Ishikawa (cell line): ENCODE data around the gene NKX1-2.

Experiments
- CEBPB ChIP-seq: IDR thresholded peaks from 2 replicates; pipeline ENCODE4 v1.6.1; 2012
- CREB1 ChIP-seq: IDR thresholded peaks from 2 replicates; pipeline ENCODE4 v1.6.1; 2012; ENCODE audit warnings: low read depth
- EGR1 ChIP-seq: IDR thresholded peaks from 2 replicates; pipeline ENCODE4 v1.6.1; 2012
- EP300 ChIP-seq: IDR thresholded peaks from 2 replicates; pipeline ENCODE4 v1.6.1; 2012; ENCODE audit warnings: borderline replicate concordance
- FOXM1 ChIP-seq: IDR thresholded peaks from 2 replicates; pipeline ENCODE4 v1.6.1; 2012; ENCODE audit warnings: low read depth, borderline replicate concordance
- MAX ChIP-seq: IDR thresholded peaks from 2 replicates; pipeline ENCODE4 v1.6.1; 2012
- NFIC ChIP-seq: IDR thresholded peaks from 2 replicates; pipeline ENCODE4 v1.6.1; 2012
- RAD21 ChIP-seq: IDR thresholded peaks from 2 replicates; pipeline ENCODE4 v1.6.1; 2012; ENCODE audit warnings: low read depth
- REST ChIP-seq: IDR thresholded peaks from 2 replicates; pipeline ENCODE4 v1.6.1; 2012; ENCODE audit warnings: low read depth, mild to moderate bottlenecking
- TAF1 ChIP-seq: IDR thresholded peaks from 2 replicates; pipeline ENCODE4 v1.6.1; 2012; ENCODE audit warnings: low read depth, mild to moderate bottlenecking
- TCF12 ChIP-seq: IDR thresholded peaks from 2 replicates; pipeline ENCODE4 v1.6.1; 2012; ENCODE audit warnings: low read depth
- TEAD4 ChIP-seq: IDR thresholded peaks from 2 replicates; pipeline ENCODE4 v1.6.1; 2012
- USF1 ChIP-seq: IDR thresholded peaks from 2 replicates; pipeline ENCODE4 v1.6.1; 2012
- YY1 ChIP-seq: IDR thresholded peaks from 2 replicates; pipeline ENCODE4 v1.6.1; 2012; ENCODE audit warnings: low read depth
- ZBTB7A ChIP-seq: IDR thresholded peaks from 2 replicates; pipeline ENCODE4 v1.6.1; 2012; ENCODE audit warnings: low read depth

The NKX1-2 gene

GRCh38 chr10:124492266-124492665 lies 42.4 kb upstream of the NKX1-2 start:
- no peak for TF ChIP-seq USF1
- no peak for TF ChIP-seq EGR1
- no peak for TF ChIP-seq NFIC
- no peak for TF ChIP-seq YY1
- no peak for TF ChIP-seq RAD21
- TF ChIP-seq EP300 = no peak
- TF ChIP-seq TCF12 = no peak

GRCh38 chr10:124491105-124491504 lies 41.3 kb upstream of the NKX1-2 start:
- TF ChIP-seq MAX = no peak
- TF ChIP-seq TAF1 = no peak
- no peak for TF ChIP-seq ZBTB7A
- TF ChIP-seq EP300 = no peak
- TF ChIP-seq EGR1 = no peak

- TF ChIP-seq RAD21 (no peak), TEAD4 (no peak), EGR1 (no peak), TAF1 (no peak), CREB1 (no peak), CEBPB (no peak), NFIC (no peak), USF1 (no peak), TCF12 (no peak), REST (no peak), ZBTB7A (no peak), EP300 (no peak)
Observed at GRCh38 chr10:124486635-124487034, 36.8 kb upstream of the NKX1-2 start.

- TF ChIP-seq FOXM1 (no peak), TAF1 (no peak), EGR1 (no peak), NFIC (no peak), RAD21 (no peak), TCF12 (no peak), YY1 (no peak), TEAD4 (no peak), ZBTB7A (no peak), EP300 (no peak), CEBPB (no peak), REST (no peak), USF1 (no peak), MAX (no peak), CREB1 (no peak)
Observed at GRCh38 chr10:124484661-124485060, 34.8 kb upstream of the NKX1-2 start.

GRCh38 chr10:124484031-124484430 lies 34.2 kb upstream of the NKX1-2 start:
- TF ChIP-seq EGR1 = no peak
- no peak for TF ChIP-seq CREB1
- no peak for TF ChIP-seq YY1
- TF ChIP-seq EP300 = no peak

GRCh38 chr10:124482876-124483275 lies 33.0 kb upstream of the NKX1-2 start:
- TF ChIP-seq TAF1 (no peak), RAD21 (no peak), REST (no peak), YY1 (no peak), CREB1 (no peak), NFIC (no peak), TCF12 (no peak), EGR1 (no peak)
